Measurements from ENCODE around the gene KLHDC9.

The KLHDC9 gene

GRCh38 chr1:161074676-161075368 lies 23.3 kb upstream of the KLHDC9 start:
- DNase-seq (ENCODE audit: extremely low spot score): no peak
- ChIA-PET CTCF (interaction anchor here (8.3 to 10.8 kb wide), 2 partner anchors 11 to 23 kb away, joined by 73 to 137 read pairs; partner anchors contain the start of genes KLHDC9 and NECTIN4), POLR2A (no interaction called here)
- TF ChIP-seq CTCF (IDR thresholded peaks at IDR 0.05; ENCODE audit: control extremely low read depth, extremely low read depth, low read depth, missing control alignments): no peak

- ChIA-PET CTCF (interaction anchor here (0.7 to 10.8 kb wide), 4 partner anchors 10 to 307 kb away, joined by 3 to 137 read pairs (median 38); partner anchors contain the start of genes KLHDC9 and NECTIN4), POLR2A (no interaction called here)
- no peak for TF ChIP-seq CTCF (IDR thresholded peaks at IDR 0.05; ENCODE audit: control extremely low read depth, extremely low read depth, low read depth, missing control alignments)
- DNase-seq (ENCODE audit: extremely low spot score): no peak
Measured at GRCh38 chr1:161076410-161076809, 21.8 kb upstream of the KLHDC9 start.

- no peak for TF ChIP-seq CTCF (IDR thresholded peaks at IDR 0.05; ENCODE audit: control extremely low read depth, extremely low read depth, low read depth, missing control alignments)
- POLR2A ChIA-PET: no interaction called here
- DNase-seq (ENCODE audit: extremely low spot score): no peak
- CTCF ChIA-PET: interaction anchor here (0.7 to 10.8 kb wide), 3 partner anchors 9 to 21 kb away, joined by 3 to 137 read pairs (median 73); partner anchors contain the start of genes KLHDC9 and NECTIN4
Measured at GRCh38 chr1:161077426-161077825, 20.7 kb upstream of the KLHDC9 start.

- CTCF ChIA-PET: interaction anchor here (1.2 to 9.2 kb wide), 5 partner anchors 9 to 68 kb away, joined by 3 to 91 read pairs (median 3); partner anchors contain the start of genes KLHDC9 and NECTIN4
- no peak for DNase-seq (ENCODE audit: extremely low spot score)
- no peak for TF ChIP-seq CTCF (IDR thresholded peaks at IDR 0.05; ENCODE audit: control extremely low read depth, extremely low read depth, low read depth, missing control alignments)
- POLR2A ChIA-PET: no interaction called here
Measured at GRCh38 chr1:161079436-161080110, 18.6 kb upstream of the KLHDC9 start.

GRCh38 chr1:161080441-161081405 lies 17.4 kb upstream of the KLHDC9 start:
- ChIA-PET POLR2A (no interaction called here), CTCF (interaction anchor here (0.7 to 9.2 kb wide), 4 partner anchors 9 to 303 kb away, joined by 3 to 91 read pairs (median 5); partner anchors contain the start of gene KLHDC9)
- DNase-seq (ENCODE audit: extremely low spot score): no peak
- no peak for TF ChIP-seq CTCF (IDR thresholded peaks at IDR 0.05; ENCODE audit: control extremely low read depth, extremely low read depth, low read depth, missing control alignments)

- no peak for DNase-seq (ENCODE audit: extremely low spot score)
- ChIA-PET POLR2A (no interaction called here), CTCF (interaction anchor here (0.7 to 9.2 kb wide), 5 partner anchors 8 to 304 kb away, joined by 3 to 91 read pairs (median 6); partner anchors contain the start of genes ARHGAP30 and KLHDC9)
- TF ChIP-seq CTCF (IDR thresholded peaks at IDR 0.05; ENCODE audit: control extremely low read depth, extremely low read depth, low read depth, missing control alignments): no peak
Measured at GRCh38 chr1:161081519-161081918, 16.6 kb upstream of the KLHDC9 start.
